Measurements from ENCODE around the gene BUD23. TPM values are rescaled to one million over a fixed set of nuclear protein-coding genes. Genes with fewer than 3 reads are reported as not detected.

Gene BUD23
- total and polyA plus RNA-seq, 2 donors (not counting 3 experiments of a cell fraction or from before 2014, with no cell fraction given): 62.1 to 64.6 TPM

DNA sequence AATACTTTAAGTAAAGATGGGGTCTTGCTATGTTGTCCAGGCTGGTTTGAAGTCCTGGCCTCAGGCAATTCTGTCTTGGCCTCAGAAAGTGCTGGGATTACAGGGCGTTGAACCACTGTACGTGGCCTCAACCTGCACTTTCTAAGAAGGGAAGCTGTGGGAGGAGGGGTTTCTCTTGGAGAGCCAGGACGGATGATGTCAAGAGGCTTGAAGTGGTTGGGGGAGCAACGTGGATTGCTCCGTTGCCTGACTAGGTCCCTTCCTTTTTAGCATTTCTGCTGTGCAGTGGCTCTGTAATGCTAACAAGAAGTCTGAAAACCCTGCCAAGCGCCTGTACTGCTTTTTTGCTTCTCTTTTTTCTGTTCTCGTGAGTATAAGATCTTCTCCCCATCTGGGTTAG lies 7.2 kb downstream of the BUD23 start:
- DNase-seq (ENCODE audit: low read depth, low spot score) (no peak), FAIRE-seq (no peak)
- peaks cover 13% of the 10 kb centered on the region for H3K79me2 ChIP-seq (ENCODE audit: control insufficient read depth, insufficient read depth, low read length)
- ChIA-PET POLR2A (interaction anchor here (0.6 kb wide), 1 partner anchor 96 kb away, joined by 5 read pairs; no protein-coding TSS in a partner anchor), CTCF (interaction anchor here (2.8 kb wide), 1 partner anchor 11 kb away, joined by 15 read pairs; no protein-coding TSS in a partner anchor)
- H3K27me3 ChIP-seq (ENCODE audit: control insufficient read depth in 2 of 2, insufficient read depth in 2 of 2, low read length in 2 of 2): no peaks in the 10 kb centered on the region
- BruUV-seq (replicated peaks): no TSS peak
- H3K9ac ChIP-seq (replicated peaks; ENCODE audit: extremely low read depth, insufficient read depth, low read length): no peak overlapping the region
- H2AFZ ChIP-seq (ENCODE audit: low read depth, low read length): no peak overlapping the region
- H3K36me3 ChIP-seq (ENCODE audit: control insufficient read depth in 2 of 2, extremely low read depth in 1 of 2, insufficient read depth in 2 of 2, low read length in 2 of 2): peaks cover 6 to 43% of the 10 kb centered on the region in 2 experiments
- H3K9me1 ChIP-seq (replicated peaks; ENCODE audit: control insufficient read depth, extremely low read depth, insufficient read depth, low read length): no peaks in the 10 kb centered on the region
- no peak overlapping the region for H3K27ac ChIP-seq (ENCODE audit: insufficient read depth, low read depth, low read length)
- TF ChIP-seq, protein P1, sequence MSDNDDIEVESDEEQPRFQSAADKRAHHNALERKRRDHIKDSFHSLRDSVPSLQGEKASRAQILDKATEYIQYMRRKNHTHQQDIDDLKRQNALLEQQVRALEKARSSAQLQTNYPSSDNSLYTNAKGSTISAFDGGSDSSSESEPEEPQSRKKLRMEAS (IDR thresholded peaks at IDR 0.05; ENCODE audit: insufficient read depth, insufficient read length): no peak
- TF ChIP-seq POLR2AphosphoS5 (IDR thresholded peaks at IDR 0.05; ENCODE audit: insufficient read depth, low read depth, low read length): no peak
- TF ChIP-seq JUN (IDR thresholded peaks at IDR 0.05; ENCODE audit: borderline replicate concordance, insufficient read depth, insufficient read length, low read depth): no peak
- TF ChIP-seq, protein P2, sequence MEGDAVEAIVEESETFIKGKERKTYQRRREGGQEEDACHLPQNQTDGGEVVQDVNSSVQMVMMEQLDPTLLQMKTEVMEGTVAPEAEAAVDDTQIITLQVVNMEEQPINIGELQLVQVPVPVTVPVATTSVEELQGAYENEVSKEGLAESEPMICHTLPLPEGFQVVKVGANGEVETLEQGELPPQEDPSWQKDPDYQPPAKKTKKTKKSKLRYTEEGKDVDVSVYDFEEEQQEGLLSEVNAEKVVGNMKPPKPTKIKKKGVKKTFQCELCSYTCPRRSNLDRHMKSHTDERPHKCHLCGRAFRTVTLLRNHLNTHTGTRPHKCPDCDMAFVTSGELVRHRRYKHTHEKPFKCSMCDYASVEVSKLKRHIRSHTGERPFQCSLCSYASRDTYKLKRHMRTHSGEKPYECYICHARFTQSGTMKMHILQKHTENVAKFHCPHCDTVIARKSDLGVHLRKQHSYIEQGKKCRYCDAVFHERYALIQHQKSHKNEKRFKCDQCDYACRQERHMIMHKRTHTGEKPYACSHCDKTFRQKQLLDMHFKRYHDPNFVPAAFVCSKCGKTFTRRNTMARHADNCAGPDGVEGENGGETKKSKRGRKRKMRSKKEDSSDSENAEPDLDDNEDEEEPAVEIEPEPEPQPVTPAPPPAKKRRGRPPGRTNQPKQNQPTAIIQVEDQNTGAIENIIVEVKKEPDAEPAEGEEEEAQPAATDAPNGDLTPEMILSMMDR (IDR thresholded peaks at IDR 0.05; ENCODE audit: extremely low read depth in 1 of 2, insufficient read depth in 1 of 2, low read depth in 1 of 2, low read length in 2 of 2): no peak
- TF ChIP-seq MYC (IDR thresholded peaks at IDR 0.05; ENCODE audit: low read depth, low read length): no peak
- no peak for TF ChIP-seq FOS (IDR thresholded peaks at IDR 0.05; ENCODE audit: borderline replicate concordance, insufficient read depth, low read length)
- TF ChIP-seq GATA2 (IDR thresholded peaks at IDR 0.05; ENCODE audit: insufficient read depth, insufficient read length, low read depth, low read length): no peak
- TF ChIP-seq EZH2 (IDR thresholded peaks at IDR 0.05; ENCODE audit: borderline replicate concordance, low read depth, low read length, severe bottlenecking): no peak
- H3K4me1 ChIP-seq (ENCODE audit: control insufficient read depth, extremely low read depth, insufficient read depth, low read length): no peaks in the 10 kb centered on the region
- no peak overlapping the region for H3K4me3 ChIP-seq (replicated peaks in 1 of 3; ENCODE audit: insufficient read depth in 1 of 3, low read depth in 1 of 3, low read length in 3 of 3)
- intact Hi-C loops (cut with micrococcal nuclease): no loop called here
- H4K20me1 ChIP-seq (replicated peaks; ENCODE audit: control insufficient read depth, extremely low read depth, insufficient read depth, low read length): no peaks in the 10 kb centered on the region
- dilution Hi-C loops (cut with MboI; ENCODE audit: extremely low pct_ligation_motif_present, low sequenced_read_pairs): no loop called here
- no peak overlapping the region for H3K4me2 ChIP-seq (ENCODE audit: insufficient read depth, low read length)
- H3K9me3 ChIP-seq (replicated peaks; ENCODE audit: control insufficient read depth, insufficient read depth, low read length): no peaks in the 10 kb centered on the region

All from endothelial cell of umbilical vein (primary cell).